Measurements from ENCODE around the gene NCR1.
"Not testable (repeated sequence)": the region's sequence is repeated elsewhere in the genome, so short reads cannot be mapped to it uniquely, and the experiment has no call there.

- not testable (repeated sequence) for TF ChIP-seq POLR2A, POLR2AphosphoS5, EP300 (IDR thresholded peaks at IDR 0.05)
- TF ChIP-seq, protein P1, sequence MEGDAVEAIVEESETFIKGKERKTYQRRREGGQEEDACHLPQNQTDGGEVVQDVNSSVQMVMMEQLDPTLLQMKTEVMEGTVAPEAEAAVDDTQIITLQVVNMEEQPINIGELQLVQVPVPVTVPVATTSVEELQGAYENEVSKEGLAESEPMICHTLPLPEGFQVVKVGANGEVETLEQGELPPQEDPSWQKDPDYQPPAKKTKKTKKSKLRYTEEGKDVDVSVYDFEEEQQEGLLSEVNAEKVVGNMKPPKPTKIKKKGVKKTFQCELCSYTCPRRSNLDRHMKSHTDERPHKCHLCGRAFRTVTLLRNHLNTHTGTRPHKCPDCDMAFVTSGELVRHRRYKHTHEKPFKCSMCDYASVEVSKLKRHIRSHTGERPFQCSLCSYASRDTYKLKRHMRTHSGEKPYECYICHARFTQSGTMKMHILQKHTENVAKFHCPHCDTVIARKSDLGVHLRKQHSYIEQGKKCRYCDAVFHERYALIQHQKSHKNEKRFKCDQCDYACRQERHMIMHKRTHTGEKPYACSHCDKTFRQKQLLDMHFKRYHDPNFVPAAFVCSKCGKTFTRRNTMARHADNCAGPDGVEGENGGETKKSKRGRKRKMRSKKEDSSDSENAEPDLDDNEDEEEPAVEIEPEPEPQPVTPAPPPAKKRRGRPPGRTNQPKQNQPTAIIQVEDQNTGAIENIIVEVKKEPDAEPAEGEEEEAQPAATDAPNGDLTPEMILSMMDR (IDR thresholded peaks at IDR 0.05), result not testable (repeated sequence)
Measured at GRCh38 chr19:54904261-54904660, 1.7 kb upstream of the NCR1 start.
